Measurements from ENCODE around the gene KIRREL1. TPM values are rescaled to one million over a fixed set of nuclear protein-coding genes. Genes with fewer than 3 reads are reported as not detected.

The KIRREL1 gene
- total and polyA plus RNA-seq, 2 of the 8 experiments (the other 6 are each of a cell fraction or from before 2014, with no cell fraction given): 14.2 to 39.0 TPM

- H4K5ac ChIP-seq (ENCODE audit: insufficient read length, low read depth, low read length): no peak overlapping the region
- H4K8ac ChIP-seq (ENCODE audit: extremely low read depth, insufficient read depth, low read length): no peak overlapping the region
- H2BK15ac ChIP-seq (ENCODE audit: low read length): no peak overlapping the region
- no peak overlapping the region for H3K4me2 ChIP-seq (ENCODE audit: insufficient read depth in 1 of 2, low read depth in 2 of 2, low read length in 2 of 2)
- no peak overlapping the region for H3K23ac ChIP-seq (ENCODE audit: insufficient read length)
- H2BK5ac ChIP-seq (ENCODE audit: low read depth, low read length): no peak overlapping the region
- no peaks in the 10 kb centered on the region; the same call in 1 of the 2 replicates for H3K23me2 ChIP-seq (ENCODE audit: low read depth, low read length)
- H3K9me3 ChIP-seq (ENCODE audit: insufficient read depth in 2 of 2, low read depth in 1 of 2, low read length in 1 of 2): no peaks in the 10 kb centered on the region
- WGBS, 2 experiments (ENCODE audit: extremely low coverage in 1 of 2, insufficient coverage in 1 of 2, insufficient read length in 1 of 2, insufficient replicate concordance in 2 of 2, low coverage in 1 of 2, low lambda C conversion rate in 2 of 2, missing lambda C conversion rate in 1 of 2): 95% methylated on average over 9 of the region's 9 CpGs; no CpG with 5 or more reads in 1 of the 2 experiments
- no peak overlapping the region for H2BK12ac ChIP-seq (ENCODE audit: low read depth, low read length)
- no peak overlapping the region for H2BK20ac ChIP-seq (ENCODE audit: low read length)
- FAIRE-seq (no peak), DNase-seq (ENCODE audit: low read depth in 1 of 2, low spot score in 2 of 2) (no peak)
- no peak overlapping the region for H3K4ac ChIP-seq (replicated peaks; ENCODE audit: insufficient read length, low read depth, low read length)
- POLR2A ChIA-PET (ENCODE audit: partially characterized antibody): no interaction called here
- H3K27ac ChIP-seq (ENCODE audit: low read depth, low read length): no peak overlapping the region
- no peak overlapping the region for H3K4me3 ChIP-seq (ENCODE audit: extremely low read depth in 1 of 4, insufficient read depth in 2 of 4, low read depth in 3 of 4, low read length in 4 of 4)
- no peak overlapping the region for H3K56ac ChIP-seq (replicated peaks; ENCODE audit: insufficient read length, low read depth, low read length)
- CTCF ChIA-PET (ENCODE audit: partially characterized antibody): interaction anchor here (1.9 to 38.2 kb wide), 5 partner anchors 25 to 121 kb away, joined by 6 to 2918 read pairs (median 155); partner anchors contain the start of gene KIRREL1
- H3K14ac ChIP-seq (ENCODE audit: insufficient read length): no peak overlapping the region
- H3K36me3 ChIP-seq (ENCODE audit: control insufficient read depth in 2 of 4, insufficient read depth in 4 of 4, low read length in 3 of 4): peaks cover 8 to 47% (median 25%) of the 10 kb centered on the region in 4 experiments
- no peak overlapping the region for H4K91ac ChIP-seq (replicated peaks; ENCODE audit: insufficient read length, low read length)
- no peaks in the 10 kb centered on the region for H3K79me2 ChIP-seq (ENCODE audit: control insufficient read depth in 1 of 2, insufficient read depth in 2 of 2, low read length in 2 of 2)
- H3K27me3 ChIP-seq (replicated peaks in 1 of 4; ENCODE audit: control insufficient read depth in 3 of 4, extremely low read depth in 1 of 4, insufficient read depth in 3 of 4, low read length in 3 of 4): no peaks in the 10 kb centered on the region
- no peak overlapping the region for H2AFZ ChIP-seq (ENCODE audit: low read length)
- H3K79me1 ChIP-seq (ENCODE audit: low read depth, low read length): no peaks in the 10 kb centered on the region
- no peak overlapping the region for H3K18ac ChIP-seq (ENCODE audit: extremely low read depth, low read length)
- H2BK120ac ChIP-seq (replicated peaks; ENCODE audit: low read depth, low read length): no peak overlapping the region
- H3K9ac ChIP-seq (replicated peaks in 1 of 4; ENCODE audit: extremely low read depth in 1 of 4, low read depth in 3 of 4, low read length in 3 of 4): no peak overlapping the region
- H4K20me1 ChIP-seq (replicated peaks in 1 of 2; ENCODE audit: control insufficient read depth in 1 of 2, insufficient read depth in 2 of 2, low read length in 2 of 2): no peaks in the 10 kb centered on the region
- no peak overlapping the region for H2AK5ac ChIP-seq (ENCODE audit: low read depth, low read length)
- H3K4me1 ChIP-seq (replicated peaks in 1 of 4; ENCODE audit: control insufficient read depth in 3 of 4, insufficient read depth in 4 of 4, low read length in 3 of 4): peaks cover 0 to 3% (median under 1%) of the 10 kb centered on the region in 4 experiments; a peak in 3 of 7 replicates
- TF ChIP-seq ATF2 (IDR thresholded peaks at IDR 0.05; ENCODE audit: low read length) (no peak), SP4 (IDR thresholded peaks at IDR 0.05; ENCODE audit: low read length) (no peak), KDM5A (IDR thresholded peaks at IDR 0.05; ENCODE audit: low read length) (no peak), FOSL1 (IDR thresholded peaks at IDR 0.05; ENCODE audit: insufficient read depth, low read depth, low read length) (no peak), GABPA (IDR thresholded peaks at IDR 0.05; ENCODE audit: borderline replicate concordance, insufficient read depth, low read length) (no peak), RXRA (IDR thresholded peaks at IDR 0.05; ENCODE audit: insufficient read depth, low read depth, low read length) (no peak), ATF3 (IDR thresholded peaks at IDR 0.05; ENCODE audit: insufficient read depth, low read depth, low read length) (no peak), CREB1 (IDR thresholded peaks at IDR 0.05) (no peak), EGR1 (IDR thresholded peaks at IDR 0.05; ENCODE audit: borderline replicate concordance, low read depth, low read length) (no peak), NANOG (IDR thresholded peaks at IDR 0.05; ENCODE audit: insufficient read depth, low read depth, low read length, poor library complexity, severe bottlenecking) (no peak)
Observed at GRCh38 chr1:158089925-158090637, 96.6 kb downstream of the KIRREL1 start.
